Cerebellar nuclear complex (tissue), 1 donor: Measurements from ENCODE around the gene ANG.
"Not testable (repeated sequence)": the region's sequence is repeated elsewhere in the genome, so short reads cannot be mapped to it uniquely, and the experiment has no call there.

ENCODE experiments used
- DNase-seq, 2 experiments: peaks; one replicate each; lab custom pipeline; 2025; lab: John Stamatoyannopoulos, UW

The ANG gene

DNA sequence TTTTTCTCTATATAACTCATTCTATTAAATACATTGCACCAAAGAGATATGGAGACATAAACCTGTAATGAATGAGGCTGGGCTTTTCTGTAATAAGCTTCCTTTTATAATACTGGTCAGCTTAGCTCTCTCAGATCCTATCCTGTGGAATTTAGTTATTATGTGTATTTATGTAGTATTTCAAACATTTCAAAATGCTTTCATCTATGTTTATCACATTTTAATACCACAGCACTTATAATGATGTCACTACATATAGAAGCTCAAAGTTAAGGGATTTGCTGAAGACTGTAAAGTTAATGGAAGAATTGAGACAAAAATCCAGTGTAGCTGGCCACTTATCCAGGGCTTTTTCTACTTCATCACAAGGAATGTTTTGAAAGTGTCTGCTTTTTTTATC, 11.4 kb downstream of the ANG start:
- DNase-seq, result no peak

DNA sequence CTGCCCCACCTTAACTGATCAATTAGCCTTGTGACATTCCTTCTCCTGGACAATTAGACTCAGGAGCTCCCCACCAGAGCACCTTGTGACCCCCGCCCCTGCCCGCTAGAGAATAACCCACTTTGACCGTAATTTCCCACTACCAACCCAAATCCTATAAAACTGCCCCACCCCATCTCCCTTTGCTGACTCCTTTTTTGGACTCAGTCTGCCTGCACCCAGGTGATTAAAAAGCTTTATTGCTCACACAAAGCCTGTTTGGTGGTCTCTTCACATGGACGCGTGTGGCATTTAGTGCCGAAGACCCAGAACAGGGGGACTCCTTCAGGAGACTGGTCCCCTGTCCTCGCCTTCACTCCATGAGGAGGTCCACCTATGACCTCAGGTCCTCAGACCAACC, 12.4 kb downstream of the ANG start:
- DNase-seq, result not testable (repeated sequence)

DNA sequence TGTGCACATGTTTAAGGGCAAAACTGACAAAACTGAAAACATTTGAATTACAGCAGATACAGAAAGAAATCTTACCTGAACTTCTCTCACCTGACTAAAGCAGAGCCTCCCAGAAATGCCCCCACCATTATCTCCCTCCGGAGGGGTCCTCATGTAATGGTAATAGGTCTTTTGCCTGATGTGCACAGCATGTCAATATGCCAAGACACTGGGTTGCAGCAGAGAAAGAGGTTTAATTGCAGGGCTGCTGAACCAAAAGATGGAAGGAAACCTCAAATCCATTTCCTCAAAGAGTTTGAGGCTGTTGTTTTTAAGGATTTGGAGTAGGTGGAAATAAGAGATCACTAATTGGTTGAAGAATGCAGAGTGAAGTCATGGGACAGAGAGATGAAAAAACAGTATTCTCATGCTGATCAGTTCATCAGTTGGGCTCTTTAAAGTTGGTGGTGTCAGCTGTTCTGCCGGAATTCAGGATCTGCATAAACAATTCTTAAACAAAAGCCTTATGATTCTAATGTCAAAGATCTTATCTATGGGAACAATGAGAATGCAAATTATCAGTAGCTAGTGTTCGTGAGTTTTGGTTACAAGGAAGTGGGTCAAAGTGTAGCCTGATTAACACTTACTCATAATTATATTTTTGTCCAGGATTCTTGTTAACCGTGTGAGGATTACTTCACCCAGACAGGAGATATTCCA, 18.2 kb downstream of the ANG start:
- DNase-seq, result no peak

DNA sequence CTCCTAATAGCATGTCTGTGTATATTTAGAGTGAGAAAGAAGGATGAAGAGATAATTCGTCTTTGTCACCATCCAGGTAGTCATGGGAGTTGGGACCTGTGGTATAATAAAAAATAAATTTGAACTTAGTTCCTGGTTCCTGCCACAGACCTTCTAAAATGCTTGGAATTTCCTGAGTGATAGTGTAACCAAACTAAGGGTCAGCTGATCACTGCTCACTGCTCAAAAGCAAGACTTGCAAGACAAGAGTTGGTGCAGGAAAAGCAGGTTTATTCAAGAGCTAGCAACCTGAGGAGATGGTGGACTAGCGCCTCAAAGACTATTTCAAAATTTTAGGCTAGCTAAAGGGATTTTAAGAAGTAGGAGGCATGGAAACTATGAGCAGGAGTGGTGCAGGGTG, 19.1 kb downstream of the ANG start:
- DNase-seq, result no peak

DNA sequence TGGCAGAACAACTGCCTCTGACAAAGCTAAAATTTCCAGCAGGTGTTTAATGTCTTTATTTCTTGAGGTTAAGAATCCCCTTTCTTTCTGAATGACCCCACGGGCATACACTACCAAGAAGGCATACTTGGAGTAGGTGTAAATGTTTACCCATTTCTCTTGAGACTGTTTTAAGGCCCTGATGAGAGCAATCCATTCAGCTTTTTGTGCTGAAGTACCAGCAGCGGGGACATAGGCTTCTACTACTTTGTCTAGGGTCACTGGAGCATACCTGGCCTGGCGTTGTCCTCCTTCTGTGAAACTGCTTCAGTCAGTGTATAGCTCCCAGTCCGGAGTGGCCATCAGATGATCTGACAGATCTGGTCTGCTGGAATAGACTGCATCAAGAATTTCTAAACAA, 22.7 kb downstream of the ANG start:
- no peak for DNase-seq

DNA sequence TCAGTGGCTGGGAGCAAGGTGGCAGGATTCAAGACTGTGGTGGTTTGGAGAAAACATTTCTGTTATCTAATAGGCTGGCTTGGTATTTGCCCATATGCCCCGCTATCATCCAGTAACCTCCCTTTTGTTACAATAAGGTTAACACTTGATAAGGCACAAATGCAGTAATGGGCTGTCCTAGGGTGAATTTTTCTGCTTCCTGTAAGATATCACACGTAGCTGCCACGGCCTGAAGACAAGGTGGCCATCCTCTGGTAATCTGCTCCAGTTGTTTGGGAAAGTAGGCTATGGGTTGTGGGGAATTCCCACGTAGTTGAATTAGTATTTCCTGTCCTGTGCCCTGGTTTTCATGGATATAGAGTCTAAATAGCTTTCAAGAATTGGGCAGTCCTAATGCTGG, 23.1 kb downstream of the ANG start:
- DNase-seq, result no peak

DNA sequence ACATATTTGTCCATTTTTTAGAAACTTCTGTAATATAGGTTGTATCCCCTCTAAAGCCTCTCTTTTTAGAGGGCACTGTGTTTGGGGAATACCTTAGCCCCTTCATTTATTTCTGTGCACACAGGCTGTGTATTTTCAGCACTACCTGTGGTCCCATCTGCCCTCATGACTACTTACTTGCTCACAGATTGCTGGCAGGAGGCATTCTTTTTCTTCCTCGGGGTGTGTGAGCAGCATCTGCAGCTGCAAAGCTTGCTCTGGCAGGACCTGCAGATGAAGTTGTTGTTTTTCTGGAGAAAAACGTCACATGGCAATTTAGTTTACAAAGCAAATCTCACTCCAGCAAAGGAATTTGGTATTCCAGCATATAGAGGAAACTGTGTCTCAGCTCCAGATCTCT, 24.3 kb downstream of the ANG start:
- no peak for DNase-seq

DNA sequence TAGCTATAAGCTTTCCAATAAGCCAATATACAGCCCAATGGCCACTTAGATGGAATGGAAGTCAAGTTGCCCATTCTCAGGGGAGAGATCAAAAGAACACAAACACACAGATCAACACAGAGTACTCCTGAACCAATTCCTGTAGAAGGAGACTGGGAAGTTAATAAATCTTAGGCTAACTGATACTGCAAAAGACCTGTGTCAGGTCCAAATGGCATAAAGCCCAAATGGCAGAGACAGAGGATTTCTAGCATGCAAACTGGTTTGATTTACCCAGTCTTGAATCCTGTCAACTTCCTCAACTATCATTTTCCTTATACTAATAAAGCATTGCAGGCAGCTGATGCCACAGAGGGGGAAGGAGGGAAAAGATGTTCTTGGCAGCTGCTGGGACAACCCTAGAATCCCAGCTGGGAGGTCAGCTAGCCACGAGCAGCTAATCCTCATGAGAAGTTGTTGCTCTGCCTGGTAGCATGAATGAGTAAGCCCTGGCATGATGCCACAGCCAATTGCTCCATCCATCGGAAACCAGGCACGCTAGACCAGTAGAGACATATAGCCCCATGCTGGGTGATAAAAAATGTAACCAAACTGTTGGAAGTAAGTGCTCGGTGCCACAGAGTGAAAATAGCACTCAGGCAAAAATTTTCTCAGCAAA, 26.2 kb downstream of the ANG start:
- DNase-seq, result no peak

DNA sequence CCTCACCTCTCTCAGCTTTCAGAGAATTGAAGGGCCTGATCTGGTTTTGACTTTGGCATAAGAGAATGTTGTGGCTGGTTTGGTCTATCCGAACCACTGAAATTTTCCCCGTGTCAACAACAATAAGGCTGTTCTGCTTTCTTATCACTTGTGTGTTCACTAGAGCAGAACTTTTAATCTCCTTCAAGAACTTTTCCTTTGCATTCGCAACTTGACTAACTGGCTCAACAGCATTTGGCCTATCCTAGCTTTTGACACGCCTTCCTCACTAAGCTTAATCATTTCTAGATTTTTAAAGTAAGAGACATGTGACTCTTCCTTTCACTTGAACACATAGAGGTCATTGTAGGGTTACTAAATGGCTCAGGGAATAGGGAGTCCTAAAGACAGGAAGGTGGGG, 31.2 kb downstream of the ANG start:
- no peak for DNase-seq

DNA sequence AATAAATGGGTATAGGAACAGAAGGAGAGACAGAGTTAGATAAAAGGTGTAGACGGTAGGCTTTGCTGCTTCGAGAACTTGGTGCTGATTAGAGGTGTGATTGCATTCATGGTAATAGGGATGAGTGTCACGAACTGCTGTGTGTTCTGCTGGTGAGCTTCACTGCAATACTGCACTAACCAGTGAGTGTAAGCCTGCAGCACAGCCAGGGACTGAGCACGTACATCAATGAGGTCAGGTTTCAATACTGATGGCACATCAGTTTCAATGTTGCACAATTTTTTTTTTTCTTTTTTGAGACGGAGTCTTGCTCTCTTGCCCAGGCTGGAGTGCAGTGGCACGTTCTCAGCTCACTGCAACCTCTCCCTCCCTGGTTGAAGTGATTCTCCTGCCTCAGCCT, 32.2 kb downstream of the ANG start:
- DNase-seq, result no peak

DNA sequence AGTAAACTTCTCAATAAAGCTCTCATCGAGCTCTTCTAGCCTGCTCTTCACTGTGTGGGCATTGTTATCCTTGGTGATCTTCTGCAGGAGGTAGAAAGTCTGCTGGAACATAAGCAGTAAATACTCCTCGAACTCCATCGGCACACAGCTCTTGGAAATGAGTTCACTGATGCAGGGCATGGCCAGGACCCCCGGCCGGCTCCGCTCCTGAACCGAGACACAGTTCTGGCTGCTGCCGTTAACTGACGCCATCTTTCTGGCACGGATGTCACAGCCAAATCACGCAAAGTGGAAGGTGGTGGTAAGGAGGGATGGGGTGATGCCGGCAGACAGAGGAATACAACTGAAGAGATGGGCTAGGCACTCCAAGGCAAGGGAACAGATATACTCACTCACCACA, 33.5 kb downstream of the ANG start:
- DNase-seq, result no peak

DNA sequence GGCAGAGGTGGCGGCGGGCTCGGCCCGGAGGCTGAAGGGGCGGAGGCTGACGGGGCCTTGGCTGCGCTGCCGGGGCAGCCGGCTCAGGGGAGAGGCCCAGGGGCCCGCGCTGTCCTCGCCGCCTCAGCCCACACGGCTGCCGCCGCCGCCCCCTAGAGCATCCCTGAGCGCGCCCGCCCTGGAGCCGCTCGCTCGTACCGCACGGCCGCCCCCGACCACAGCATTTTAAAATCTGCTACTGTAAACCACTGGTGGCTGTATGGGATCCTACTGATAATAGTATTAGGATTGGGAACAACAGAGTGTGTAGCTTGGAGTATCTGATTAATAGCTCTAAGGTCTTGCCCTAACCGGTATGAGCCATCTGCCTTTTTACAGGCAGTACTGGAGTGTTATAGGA, 34.9 kb downstream of the ANG start:
- no peak for DNase-seq

DNA sequence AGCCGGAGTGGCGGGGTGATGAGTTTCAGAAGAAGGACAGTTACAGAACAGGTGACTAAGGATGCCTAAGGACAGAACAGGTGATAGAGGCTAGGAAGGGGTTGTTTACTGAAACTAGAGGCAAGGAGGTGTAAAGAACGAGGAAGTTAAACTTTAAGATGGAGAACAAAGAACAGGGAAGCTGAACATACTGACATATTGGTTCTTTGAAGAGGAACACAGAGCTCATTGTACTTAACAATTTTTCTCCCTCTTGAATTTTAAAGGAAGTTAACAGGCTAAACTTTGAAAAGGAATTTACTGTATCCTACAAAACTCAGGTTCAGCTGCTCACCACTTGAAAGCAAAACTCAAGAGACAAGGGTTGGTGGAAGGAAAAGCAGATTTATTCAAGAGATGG, 37.6 kb downstream of the ANG start:
- DNase-seq, result not testable (repeated sequence)

DNA sequence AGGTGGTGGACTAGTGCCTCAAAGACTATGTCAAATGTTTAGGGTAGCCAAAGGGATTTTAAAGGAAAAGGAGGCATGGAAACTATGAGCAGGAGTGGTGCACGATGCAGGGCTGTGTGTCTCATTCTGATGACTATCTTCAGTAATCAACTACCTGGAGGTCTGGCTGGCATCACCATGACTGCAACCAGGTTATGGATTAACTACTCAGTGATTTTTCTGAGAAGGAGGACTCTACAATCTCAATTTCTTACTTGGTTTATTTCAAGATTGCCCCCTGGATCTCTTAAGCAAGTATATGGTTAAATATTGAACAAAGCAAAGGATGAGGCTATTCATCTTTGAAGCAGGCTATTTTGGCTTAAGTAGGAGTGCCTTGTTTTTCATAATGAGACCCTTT, 38.0 kb downstream of the ANG start:
- no peak for DNase-seq

DNA sequence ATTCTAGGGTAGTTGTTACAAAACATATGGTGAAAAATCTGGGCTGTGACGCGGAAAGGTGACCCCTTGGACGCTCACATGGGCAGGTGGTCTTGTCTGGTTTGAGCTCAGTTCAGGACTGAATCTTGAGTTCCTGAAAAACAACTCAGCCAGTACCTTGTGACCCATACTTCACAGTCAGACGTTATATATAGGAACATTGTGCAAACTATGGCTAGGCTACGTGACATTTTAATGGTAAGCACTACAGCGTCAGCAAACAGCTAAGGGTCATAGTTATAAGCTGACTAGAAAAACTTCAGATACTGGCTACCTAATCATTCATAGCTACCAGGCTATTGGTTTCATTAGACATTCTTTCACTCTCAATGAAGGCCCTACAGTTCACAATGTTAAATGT, 42.3 kb downstream of the ANG start:
- no peak for DNase-seq

DNA sequence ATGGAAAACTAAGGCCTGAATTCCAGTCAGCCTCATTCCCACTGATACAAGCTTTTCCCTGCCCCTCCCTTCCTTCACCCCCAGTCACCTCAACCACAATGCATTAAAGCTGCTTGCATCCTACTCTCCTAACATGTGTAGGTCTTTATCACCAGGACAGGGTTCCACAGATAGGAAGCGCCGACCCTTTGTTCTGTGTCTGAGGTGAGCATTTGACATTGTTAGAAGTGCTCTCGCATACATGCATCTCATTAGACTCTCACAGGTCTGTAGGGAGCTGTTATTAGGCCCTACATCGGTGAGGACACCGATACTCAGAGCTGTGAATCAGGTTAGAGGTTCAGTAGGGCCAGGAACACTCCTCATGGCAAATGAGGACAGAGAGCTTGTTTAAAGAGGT, 43.9 kb downstream of the ANG start:
- DNase-seq, result no peak

DNA sequence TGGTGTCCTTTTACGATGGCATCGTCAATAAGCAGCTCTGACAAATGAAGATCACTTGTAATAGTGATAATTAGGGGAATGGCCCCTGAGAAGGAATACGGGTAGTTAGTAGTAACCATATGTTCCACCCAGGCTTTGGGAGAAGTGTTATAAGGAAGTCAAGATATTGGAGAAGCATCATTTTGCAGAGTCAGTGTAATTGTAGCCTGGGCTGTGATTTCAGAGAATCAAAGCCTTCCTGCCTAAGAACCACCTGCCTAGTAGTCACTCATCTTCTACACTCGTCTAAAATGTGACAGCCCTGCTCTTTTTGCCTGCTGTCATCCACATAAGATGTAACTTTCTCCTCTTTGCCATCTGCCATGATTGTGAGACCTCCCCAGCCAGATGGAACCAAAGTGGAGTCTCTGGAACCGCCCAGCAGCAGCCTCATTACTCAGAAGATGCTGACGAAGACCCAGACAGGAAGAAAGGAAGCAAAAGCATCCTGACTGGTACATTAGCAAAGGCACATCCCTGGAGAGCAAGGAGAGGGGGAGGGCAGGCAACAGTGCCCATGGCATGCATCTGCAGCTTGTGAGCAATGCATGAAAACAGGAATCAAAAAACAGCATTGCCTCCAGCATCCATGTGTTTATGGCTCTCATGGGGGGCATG, 44.5 kb downstream of the ANG start:
- DNase-seq, result no peak

DNA sequence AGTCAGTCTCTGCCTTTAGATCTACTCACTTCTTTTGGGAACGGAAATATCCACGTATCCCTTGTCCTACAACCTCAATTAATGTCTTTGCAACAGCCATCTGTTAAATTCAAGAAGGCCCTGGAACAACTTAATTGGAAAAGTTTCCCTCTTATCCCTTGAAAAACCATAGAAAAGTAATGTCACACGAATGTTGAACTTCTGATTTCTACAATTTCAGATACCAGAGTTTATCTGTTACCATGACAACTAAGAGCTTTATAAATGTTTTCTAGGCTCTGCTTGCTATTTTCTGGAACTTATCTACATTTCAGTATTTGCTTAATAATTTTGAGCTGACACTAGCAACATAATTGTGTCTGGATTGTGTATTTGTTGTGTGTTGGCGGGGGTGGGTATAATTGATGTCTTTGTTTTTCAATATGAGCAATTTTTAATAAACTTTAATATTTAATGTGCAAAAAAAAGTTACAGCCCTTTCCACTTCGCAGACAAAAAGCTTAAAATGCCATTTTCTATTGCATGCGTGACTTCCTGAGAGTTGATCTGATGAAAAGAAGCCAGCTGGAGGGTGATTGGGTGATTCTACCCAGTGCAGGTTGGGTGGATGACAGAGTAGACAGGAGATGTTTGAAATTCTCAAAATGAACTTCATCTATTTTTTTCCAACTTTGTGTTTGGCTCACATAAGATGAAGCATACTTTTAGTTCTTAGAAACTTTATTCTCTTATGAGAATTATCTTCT, 45.3 kb downstream of the ANG start:
- DNase-seq, result no peak

DNA sequence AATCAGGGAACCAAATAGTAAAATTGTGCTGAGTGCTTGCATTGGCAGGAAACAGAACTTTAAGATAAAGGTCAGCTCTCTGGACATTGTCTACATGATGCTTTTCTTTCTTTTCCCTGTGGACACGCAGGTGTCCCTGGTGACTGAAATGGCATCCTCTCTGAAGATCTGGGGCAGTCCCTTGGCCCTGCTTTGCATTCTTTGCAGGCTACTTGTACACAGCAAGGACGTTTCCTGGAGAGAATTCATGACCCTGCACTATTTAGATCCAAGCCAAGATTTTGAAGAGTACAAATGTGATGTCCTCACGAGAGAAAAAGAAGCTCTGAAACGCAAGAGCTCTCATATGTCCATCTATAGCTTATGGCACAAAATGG, 45.9 kb downstream of the ANG start:
- no peak for DNase-seq

DNA sequence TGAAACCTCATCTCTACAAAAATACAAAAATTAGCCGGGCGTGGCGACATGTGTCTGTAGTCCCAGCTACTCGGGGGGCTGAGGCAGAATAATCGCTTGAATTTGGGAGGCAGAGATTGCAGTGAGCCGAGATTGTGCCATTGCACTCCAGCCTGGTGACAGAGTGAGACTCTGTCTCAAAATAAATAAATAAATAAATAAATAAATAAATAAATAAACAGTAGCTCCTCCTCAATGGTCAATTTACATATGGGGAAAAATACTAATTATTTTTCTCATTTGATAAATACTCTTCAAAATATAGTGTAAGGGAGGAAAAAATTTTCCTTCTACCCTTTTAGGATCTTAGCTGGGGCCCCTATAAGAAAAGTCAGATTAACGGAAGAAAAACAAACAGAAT, 49.7 kb downstream of the ANG start:
- not testable (repeated sequence) for DNase-seq

DNA sequence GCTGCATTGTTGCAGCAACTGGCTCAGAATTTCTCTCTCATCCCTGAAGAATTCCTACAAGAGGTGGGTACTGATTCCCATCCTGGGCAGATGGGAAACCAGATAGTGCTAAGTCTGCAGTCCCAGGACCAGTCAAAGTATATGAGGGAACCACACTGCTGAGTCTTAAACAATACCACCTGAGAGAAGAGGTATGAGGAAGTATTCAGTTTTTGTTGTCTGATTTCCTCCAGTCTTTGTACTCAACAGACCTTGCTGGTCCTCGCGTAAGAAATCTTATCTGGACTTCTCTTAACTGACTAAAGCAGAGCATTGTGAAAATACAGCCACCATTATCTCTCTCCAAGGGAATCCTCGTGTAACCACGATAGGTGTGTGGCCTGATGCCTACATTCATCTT, 53.6 kb downstream of the ANG start:
- no peak for DNase-seq

DNA sequence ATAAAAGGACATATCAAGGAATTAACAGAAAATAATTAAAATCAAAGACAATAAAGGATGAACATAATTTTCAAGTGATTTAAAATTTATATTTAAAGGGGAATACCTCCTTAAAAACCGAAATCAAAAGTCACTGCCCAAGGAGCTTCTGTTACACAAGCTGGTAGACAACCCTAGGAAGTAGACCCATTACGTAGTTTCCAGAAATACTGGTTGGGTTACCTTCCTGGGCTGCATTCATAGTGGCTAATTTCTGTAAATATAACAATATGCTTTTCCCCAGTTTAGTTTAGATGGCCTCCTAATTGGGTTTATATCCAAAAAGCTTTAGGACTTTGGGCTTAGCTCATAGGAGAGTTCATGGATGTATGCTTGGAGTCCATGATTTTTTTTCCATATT, 55.0 kb downstream of the ANG start:
- DNase-seq, result no peak
